Adipose tissue (tissue), 3 donors: ENCODE measurements around the gene FH. TPM values are rescaled to one million over a fixed set of nuclear protein-coding genes. Genes with fewer than 3 reads are reported as not detected.

Source experiments
- H3K27ac ChIP-seq: one replicate; pipeline ENCODE4 v1.5.1; 2013; ENCODE audit warnings: low read depth, low read length
- WGBS, 3 donors: extraction: QIAGEN DNeasy Blood & Tissue Kit; methylation state at CpG; one replicate each; pipeline ENCODE4 v1.1.7; 2013; 5-methylcytosine and 5-hydroxymethylcytosine counted together
- polyA plus RNA-seq, 3 donors: library from polyadenylated mRNA; stranded (reverse); fragments of 200-250 nt; gene quantifications; one replicate each; pipeline ENCODE4 v1.2.3, GENCODE V29; 2013
- donor health status: healthy with polysubstance abuse.
- donor health status: Bipolar disorder and iron deficiency.
- donor health status: healthy.

FH gene
- polyA plus RNA-seq, 3 donors: 27.8 to 66.5 (median 39.0) TPM

- WGBS, 3 donors: 86 to 93% (median 88%) methylated on average over 5 of the region's 5 CpGs
- no peak overlapping the region for H3K27ac ChIP-seq
Measured at GRCh38 chr1:241470908-241471590, 48.5 kb downstream of the FH start.

GRCh38 chr1:241470361-241470760, 49.2 kb downstream of the FH start:
- 68 to 84% (median 73%) methylated on average over 3 of the region's 3 CpGs for WGBS, 3 donors
- no peak overlapping the region for H3K27ac ChIP-seq

GRCh38 chr1:241465673-241466072, 53.9 kb downstream of the FH start:
- 84 to 93% (median 91%) methylated on average over 8 of the region's 8 CpGs for WGBS, 3 donors
- H3K27ac ChIP-seq: no peak overlapping the region

GRCh38 chr1:241464985-241465384, 54.6 kb downstream of the FH start:
- WGBS, 3 donors: 70 to 86% (median 79%) methylated on average over 4 of the region's 4 CpGs

GRCh38 chr1:241462391-241462790, 57.2 kb downstream of the FH start:
- no peak overlapping the region for H3K27ac ChIP-seq
- 50 to 62% (median 59%) methylated on average over 2 of the region's 2 CpGs for WGBS, 3 donors

More at GRCh38 chr1:241464985-241465384, 54.6 kb downstream of the FH start:
- no peak overlapping the region for H3K27ac ChIP-seq

- no peak overlapping the region for H3K27ac ChIP-seq
- 59 to 78% (median 73%) methylated on average over 6 of the region's 6 CpGs for WGBS, 3 donors
Measured at GRCh38 chr1:241460098-241460873, 59.3 kb downstream of the FH start.

- no peak overlapping the region for H3K27ac ChIP-seq
- 20 to 61% (median 57%) methylated on average over 2 of the region's 2 CpGs for WGBS, 3 donors
Measured at GRCh38 chr1:241459186-241459802, 60.3 kb downstream of the FH start.

GRCh38 chr1:241457421-241457820, 62.1 kb downstream of the FH start:
- H3K27ac ChIP-seq: no peak overlapping the region

- 85 to 92% (median 86%) methylated on average over 1 of the region's 1 CpG for WGBS, 3 donors
- H3K27ac ChIP-seq: no peak overlapping the region
Measured at GRCh38 chr1:241456743-241457142, 62.8 kb downstream of the FH start.

GRCh38 chr1:241453732-241454131, 65.8 kb downstream of the FH start:
- 90 to 95% (median 91%) methylated on average over 1 of the region's 1 CpG for WGBS, 3 donors
- no peak overlapping the region for H3K27ac ChIP-seq

GRCh38 chr1:241451956-241452355, 67.6 kb downstream of the FH start:
- 73 to 88% (median 84%) methylated on average over 4 of the region's 4 CpGs for WGBS, 3 donors
- no peak overlapping the region for H3K27ac ChIP-seq

Other genes starting within 250 kb of the FH start
- under 1 TPM in 2 of 3 donors, not detected in 1; 0.13 to 0.28 TPM for gene RGS7, start 162.6 kb downstream of the FH start, polyA plus RNA-seq
- 1 to 10 TPM in 1 of 3 donors, under 1 TPM in 2; 0.05 to 1.0 (median 0.61) TPM for gene KMO, start 12.6 kb upstream of the FH start, polyA plus RNA-seq
- 1 to 10 TPM in 2 of 3 donors, under 1 TPM in 1; 0.79 to 1.9 (median 1.3) TPM for gene CHML, start 120.6 kb upstream of the FH start, polyA plus RNA-seq
- gene OPN3, start 120.6 kb upstream of the FH start, polyA plus RNA-seq: 1 to 10 TPM; 4.8 to 9.1 (median 5.1) TPM
- not detected for gene WDR64, start 132.5 kb upstream of the FH start, polyA plus RNA-seq